ENCODE measurements around the gene LRRC63.

LRRC63 gene

GRCh38 chr13:46183018-46183946 is 28.4 kb upstream of the LRRC63 start:
- ChIA-PET POLR2A (no interaction called here), CTCF (interaction anchor here (0.6 to 1.1 kb wide), 4 partner anchors 20 to 1502 kb away, joined by 4 read pairs; no protein-coding TSS in a partner anchor)
- no peak overlapping the region for H3K27ac ChIP-seq (ENCODE audit: extremely low read depth, low read depth, low read length)

DNA sequence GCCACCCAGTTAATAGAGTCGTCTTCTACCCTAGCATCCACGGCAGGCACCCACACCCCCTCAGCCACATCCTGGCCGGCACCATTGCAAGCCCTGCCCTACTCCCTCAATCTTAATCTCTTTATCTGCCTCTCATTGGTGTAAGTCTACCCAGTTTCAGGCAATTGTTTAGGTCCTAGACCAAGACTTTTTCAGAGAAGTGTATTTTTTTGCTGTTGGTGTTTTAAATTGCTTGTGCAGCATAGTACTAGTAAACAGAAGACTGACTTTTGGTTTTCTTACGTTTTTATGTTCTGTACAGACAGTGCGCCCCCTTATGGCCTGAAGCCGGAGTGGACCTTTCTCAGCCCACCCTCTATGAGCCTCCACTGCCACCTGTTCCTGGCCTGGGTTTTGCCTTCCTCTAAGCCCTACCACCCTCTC is 27.4 kb upstream of the LRRC63 start:
- no peaks in the 10 kb centered on the region for H3K36me3 ChIP-seq (ENCODE audit: control insufficient read depth in 2 of 2, insufficient read depth in 1 of 2, low read length in 2 of 2)
- no peaks in the 10 kb centered on the region; the same call in 1 of the 2 replicates for H3K4me1 ChIP-seq (ENCODE audit: control insufficient read depth, insufficient read depth, low read length)
- TF ChIP-seq ZBTB8A (tag by site-specific recombination; IDR thresholded peaks at IDR 0.05) (peak; percentile 27; the same call in 1 of the 2 replicates), SCRT1 (tag by site-specific recombination; IDR thresholded peaks at IDR 0.05; ENCODE audit: borderline replicate concordance) (0 out of 2 replicates have a peak, but pooled peaks have one; percentile 41), SCRT2 (tag by site-specific recombination; IDR thresholded peaks at IDR 0.05) (peak; percentile 81), ZSCAN5A (tag by site-specific recombination; IDR thresholded peaks at IDR 0.05) (no peak), BCL11B (tag by site-specific recombination; IDR thresholded peaks at IDR 0.05; ENCODE audit: low read depth) (no peak), ZNF350 (tag by site-specific recombination; IDR thresholded peaks at IDR 0.05) (no peak), ZBTB20 (tag by site-specific recombination; IDR thresholded peaks at IDR 0.05) (no peak), ZNF837 (tag by site-specific recombination; IDR thresholded peaks at IDR 0.05) (no peak), ZBTB26 (tag by site-specific recombination; optimal IDR thresholded peaks at IDR 0.05) (no peak), ZNF184 (tag by site-specific recombination; IDR thresholded peaks at IDR 0.05) (no peak), ZNF654 (tag by site-specific recombination; IDR thresholded peaks at IDR 0.05; ENCODE audit: low read depth) (no peak; the same call in 1 of the 2 replicates), ZEB2 (tag by site-specific recombination; IDR thresholded peaks at IDR 0.05) (no peak), GLI2 (tag by site-specific recombination; IDR thresholded peaks at IDR 0.05; ENCODE audit: borderline replicate concordance, low read depth) (no peak), ZNF560 (tag by site-specific recombination; IDR thresholded peaks at IDR 0.05; ENCODE audit: borderline replicate concordance) (no peak), ZNF623 (tag by site-specific recombination; IDR thresholded peaks at IDR 0.05) (no peak)
- ChIA-PET POLR2A (no interaction called here), CTCF (interaction anchor here (2.3 kb wide), 1 partner anchor 24 kb away, joined by 9 read pairs; no protein-coding TSS in a partner anchor)
- H3K9me3 ChIP-seq (ENCODE audit: control insufficient read depth, insufficient read depth, low read depth, low read length), result no peaks in the 10 kb centered on the region
- no peak overlapping the region for H3K27ac ChIP-seq (ENCODE audit: extremely low read depth, low read depth, low read length)
- no peak overlapping the region for H3K4me3 ChIP-seq (ENCODE audit: low read depth, low read length)

More at GRCh38 chr13:46183018-46183946, 28.4 kb upstream of the LRRC63 start:
- Histone ChIP-seq H3K4me1 (ENCODE audit: control insufficient read depth, insufficient read depth, low read length) (no peaks in the 10 kb centered on the region; the same call in 1 of the 2 replicates), H3K9me3 (ENCODE audit: control insufficient read depth, insufficient read depth, low read depth, low read length) (no peaks in the 10 kb centered on the region), H3K36me3 (ENCODE audit: control insufficient read depth in 2 of 2, insufficient read depth in 1 of 2, low read length in 2 of 2) (no peaks in the 10 kb centered on the region), H3K4me3 (ENCODE audit: low read depth, low read length) (no peak overlapping the region)
- TF ChIP-seq, protein P1, sequence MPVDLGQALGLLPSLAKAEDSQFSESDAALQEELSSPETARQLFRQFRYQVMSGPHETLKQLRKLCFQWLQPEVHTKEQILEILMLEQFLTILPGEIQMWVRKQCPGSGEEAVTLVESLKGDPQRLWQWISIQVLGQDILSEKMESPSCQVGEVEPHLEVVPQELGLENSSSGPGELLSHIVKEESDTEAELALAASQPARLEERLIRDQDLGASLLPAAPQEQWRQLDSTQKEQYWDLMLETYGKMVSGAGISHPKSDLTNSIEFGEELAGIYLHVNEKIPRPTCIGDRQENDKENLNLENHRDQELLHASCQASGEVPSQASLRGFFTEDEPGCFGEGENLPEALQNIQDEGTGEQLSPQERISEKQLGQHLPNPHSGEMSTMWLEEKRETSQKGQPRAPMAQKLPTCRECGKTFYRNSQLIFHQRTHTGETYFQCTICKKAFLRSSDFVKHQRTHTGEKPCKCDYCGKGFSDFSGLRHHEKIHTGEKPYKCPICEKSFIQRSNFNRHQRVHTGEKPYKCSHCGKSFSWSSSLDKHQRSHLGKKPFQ (tag by site-specific recombination; IDR thresholded peaks at IDR 0.05), result no peak
- TF ChIP-seq, protein P2, sequence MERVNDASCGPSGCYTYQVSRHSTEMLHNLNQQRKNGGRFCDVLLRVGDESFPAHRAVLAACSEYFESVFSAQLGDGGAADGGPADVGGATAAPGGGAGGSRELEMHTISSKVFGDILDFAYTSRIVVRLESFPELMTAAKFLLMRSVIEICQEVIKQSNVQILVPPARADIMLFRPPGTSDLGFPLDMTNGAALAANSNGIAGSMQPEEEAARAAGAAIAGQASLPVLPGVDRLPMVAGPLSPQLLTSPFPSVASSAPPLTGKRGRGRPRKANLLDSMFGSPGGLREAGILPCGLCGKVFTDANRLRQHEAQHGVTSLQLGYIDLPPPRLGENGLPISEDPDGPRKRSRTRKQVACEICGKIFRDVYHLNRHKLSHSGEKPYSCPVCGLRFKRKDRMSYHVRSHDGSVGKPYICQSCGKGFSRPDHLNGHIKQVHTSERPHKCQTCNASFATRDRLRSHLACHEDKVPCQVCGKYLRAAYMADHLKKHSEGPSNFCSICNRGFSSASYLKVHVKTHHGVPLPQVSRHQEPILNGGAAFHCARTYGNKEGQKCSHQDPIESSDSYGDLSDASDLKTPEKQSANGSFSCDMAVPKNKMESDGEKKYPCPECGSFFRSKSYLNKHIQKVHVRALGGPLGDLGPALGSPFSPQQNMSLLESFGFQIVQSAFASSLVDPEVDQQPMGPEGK (tag by site-specific recombination; IDR thresholded peaks at IDR 0.05), result no peak
- TF ChIP-seq ZNF707 (tag by site-specific recombination; IDR thresholded peaks at IDR 0.05) (no peak), BCL11A (tag by site-specific recombination; IDR thresholded peaks at IDR 0.05; ENCODE audit: low read depth) (no peak), ZNF600 (tag by site-specific recombination; IDR thresholded peaks at IDR 0.05) (no peak)
- TF ChIP-seq, protein P3, sequence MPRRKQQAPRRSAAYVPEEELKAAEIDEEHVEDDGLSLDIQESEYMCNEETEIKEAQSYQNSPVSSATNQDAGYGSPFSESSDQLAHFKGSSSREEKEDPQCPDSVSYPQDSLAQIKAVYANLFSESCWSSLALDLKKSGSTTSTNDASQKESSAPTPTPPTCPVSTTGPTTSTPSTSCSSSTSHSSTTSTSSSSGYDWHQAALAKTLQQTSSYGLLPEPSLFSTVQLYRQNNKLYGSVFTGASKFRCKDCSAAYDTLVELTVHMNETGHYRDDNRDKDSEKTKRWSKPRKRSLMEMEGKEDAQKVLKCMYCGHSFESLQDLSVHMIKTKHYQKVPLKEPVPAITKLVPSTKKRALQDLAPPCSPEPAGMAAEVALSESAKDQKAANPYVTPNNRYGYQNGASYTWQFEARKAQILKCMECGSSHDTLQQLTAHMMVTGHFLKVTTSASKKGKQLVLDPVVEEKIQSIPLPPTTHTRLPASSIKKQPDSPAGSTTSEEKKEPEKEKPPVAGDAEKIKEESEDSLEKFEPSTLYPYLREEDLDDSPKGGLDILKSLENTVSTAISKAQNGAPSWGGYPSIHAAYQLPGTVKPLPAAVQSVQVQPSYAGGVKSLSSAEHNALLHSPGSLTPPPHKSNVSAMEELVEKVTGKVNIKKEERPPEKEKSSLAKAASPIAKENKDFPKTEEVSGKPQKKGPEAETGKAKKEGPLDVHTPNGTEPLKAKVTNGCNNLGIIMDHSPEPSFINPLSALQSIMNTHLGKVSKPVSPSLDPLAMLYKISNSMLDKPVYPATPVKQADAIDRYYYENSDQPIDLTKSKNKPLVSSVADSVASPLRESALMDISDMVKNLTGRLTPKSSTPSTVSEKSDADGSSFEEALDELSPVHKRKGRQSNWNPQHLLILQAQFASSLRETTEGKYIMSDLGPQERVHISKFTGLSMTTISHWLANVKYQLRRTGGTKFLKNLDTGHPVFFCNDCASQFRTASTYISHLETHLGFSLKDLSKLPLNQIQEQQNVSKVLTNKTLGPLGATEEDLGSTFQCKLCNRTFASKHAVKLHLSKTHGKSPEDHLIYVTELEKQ (tag by site-specific recombination; IDR thresholded peaks at IDR 0.05; ENCODE audit: borderline replicate concordance), result no peak
